B cell (primary cell): ENCODE results near the gene ATP8A1. TPM values are rescaled to one million over a fixed set of nuclear protein-coding genes. Genes with fewer than 3 reads are reported as not detected.

Source experiments
- ATAC-seq: fragments of 200-7000 bp; cut with Tn5 transposase; one replicate; pipeline ENCODE4 v1.10.0; 2021; ENCODE audit warnings: low read depth, mild to moderate bottlenecking, moderate number of reproducible peaks, moderate library complexity
- CTCF ChIA-PET: fragments of 350-600 bp; sonication (Branson Sonifier 250); formaldehyde crosslinking; loops from one replicate; lab custom pipeline; 2021; ENCODE audit warnings: antibody characterized with exemption, inconsistent platforms; lab: Charles Lee
- POLR2A ChIA-PET: fragments of 350-600 bp; sonication (Branson Sonifier 250); formaldehyde crosslinking; loops from one replicate; lab custom pipeline; 2021; ENCODE audit warnings: antibody characterized with exemption; lab: Charles Lee
- DNase-seq: peaks from one replicate; pipeline ENCODE4 v3.0.0; 2013
- H2AFZ ChIP-seq: 2 replicates; pipeline ENCODE4 v1.6.1; 2012; ENCODE audit warnings: mild to moderate bottlenecking, low read depth, low read length; ENCODE audit not compliant: insufficient read depth, poor library complexity, severe bottlenecking
- H3K27ac ChIP-seq, 2 donors: 1 replicate in 1 of 2; 2 replicates in 1 of 2; pipeline ENCODE4 v1.5.1; 2012 to 2013; ENCODE audit warnings: low read length in 2 of 2, mild to moderate bottlenecking in 2 of 2, moderate library complexity in 1 of 2
- H3K27me3 ChIP-seq, 4 experiments: fragments of 200-600 bp in 1 of 4; sonication (generic) in 1 of 4; replicated peaks in 1 of 4; 1 replicate in 2 of 4; 2 replicates in 2 of 4; pipeline versions ENCODE4 v1.6.1 to v1.7.0; 2013 to 2016; ENCODE audit warnings: low read length in 3 of 4, mild to moderate bottlenecking in 2 of 4, mixed read lengths in 1 of 4, moderate library complexity in 1 of 4; ENCODE audit not compliant: insufficient read depth in 4 of 4, control insufficient read depth in 3 of 4; ENCODE audit errors: control extremely low read depth in 1 of 4
- H3K36me3 ChIP-seq, 2 experiments: replicated peaks in 1 of 2; 1 replicate in 1 of 2; 2 replicates in 1 of 2; pipeline versions ENCODE4 v1.6.1 to v1.7.1; 2013; ENCODE audit warnings: low read length in 1 of 2; ENCODE audit not compliant: insufficient read depth in 2 of 2, control insufficient read depth in 1 of 2; ENCODE audit errors: control extremely low read depth in 1 of 2, extremely low read depth in 1 of 2
- H3K4me1 ChIP-seq, 2 donors: fragments of 200-600 bp in 1 of 2; sonication (generic) in 1 of 2; 1 replicate in 1 of 2; 2 replicates in 1 of 2; pipeline versions ENCODE4 v1.5.1 to v1.6.1; 2013 to 2017; ENCODE audit warnings: low read length in 2 of 2; ENCODE audit not compliant: control insufficient read depth in 2 of 2, insufficient read depth in 2 of 2
- H3K4me2 ChIP-seq: replicated peaks from 2 replicates; pipeline ENCODE3; 2012; ENCODE audit warnings: mild to moderate bottlenecking, low read depth, low read length; ENCODE audit not compliant: poor library complexity, severe bottlenecking
- H3K4me3 ChIP-seq, 5 experiments: fragments of 200-600 bp in 1 of 5; sonication (generic) in 1 of 5; 1 replicate in 3 of 5; 2 replicates in 2 of 5; pipeline versions ENCODE4 v1.5.1 to v1.7.0; 2011 to 2016; ENCODE audit warnings: low read length in 4 of 5, mild to moderate bottlenecking in 4 of 5, low read depth in 2 of 5, control low read depth in 1 of 5, moderate library complexity in 1 of 5; ENCODE audit not compliant: insufficient read depth in 1 of 5; ENCODE audit errors: control extremely low read depth in 1 of 5, extremely low read depth in 1 of 5
- H3K79me2 ChIP-seq: fragments of 200-600 bp; sonication (generic); one replicate; pipeline ENCODE4 v1.6.0; 2016; ENCODE audit warnings: low read length; ENCODE audit not compliant: control insufficient read depth, insufficient read depth
- H3K9ac ChIP-seq: fragments of 200-600 bp; sonication (generic); 2 replicates; pipeline ENCODE4 v1.6.1; 2017; ENCODE audit warnings: mild to moderate bottlenecking, low read length, moderate library complexity
- H3K9me3 ChIP-seq, 3 donors: one replicate each; pipeline versions ENCODE4 v1.6.1 to v1.7.1; 2013; ENCODE audit warnings: low read length in 2 of 3; ENCODE audit not compliant: control insufficient read depth in 2 of 3, insufficient read depth in 1 of 3; ENCODE audit errors: control extremely low read depth in 1 of 3
- H4K20me1 ChIP-seq: 2 replicates; pipeline ENCODE4 v1.6.0; 2012; ENCODE audit warnings: mild to moderate bottlenecking, low read length; ENCODE audit not compliant: insufficient read depth, control insufficient read depth, poor library complexity, severe bottlenecking
- H3K27ac Mint-ChIP-seq: one replicate; pipeline ENCODE4 v1.8.0; 2021; ENCODE audit warnings: mixed read lengths
- H3K27me3 Mint-ChIP-seq: one replicate; pipeline ENCODE4 v1.8.0; 2021; ENCODE audit warnings: mixed read lengths
- H3K4me1 Mint-ChIP-seq: one replicate; pipeline ENCODE4 v1.8.0; 2021; ENCODE audit warnings: mixed read lengths
- H3K4me3 Mint-ChIP-seq: one replicate; pipeline ENCODE4 v1.8.0; 2021; ENCODE audit warnings: mixed read lengths
- H3K9me3 Mint-ChIP-seq: one replicate; pipeline ENCODE4 v1.8.0; 2022; ENCODE audit warnings: mixed read lengths; ENCODE audit not compliant: insufficient read depth
- EZH2 ChIP-seq: IDR thresholded peaks from 2 replicates; pipeline ENCODE4 v1.6.1; 2012; ENCODE audit warnings: borderline replicate concordance, low read depth, mild to moderate bottlenecking, moderate library complexity, low read length; ENCODE audit not compliant: insufficient read depth, poor library complexity, severe bottlenecking
- WGBS: methylation state at CpG from one replicate; pipeline ENCODE4 v1.1.5; 2013; ENCODE audit warnings: missing lambda C conversion rate; ENCODE audit not compliant: insufficient coverage; 5-methylcytosine and 5-hydroxymethylcytosine counted together
- intact Hi-C: fragments of 100-400 bp; cut with micrococcal nuclease; formaldehyde crosslinking; loops from one replicate; pipeline ENCODE4 v1.10.0; 2022
- polyA plus RNA-seq: library from polyadenylated mRNA; depleted of rRNA; stranded (reverse); fragments of >200 nt; gene quantifications from 2 replicates; pipeline ENCODE4 v1.2.3, GENCODE V29; 2012
- total RNA-seq, 2 donors: library from RNA; stranded (reverse); fragments of 120-200 nt in 1 of 2; gene quantifications; 1 replicate in 1 of 2; 2 replicates in 1 of 2; pipeline versions ENCODE4 v1.2.3 to v1.2.4, GENCODE V29; 2013 to 2022
- TF ChIP-seq, protein P1 (sequence below): fragments of 200-600 bp; IDR thresholded peaks from one replicate; pipeline ENCODE4 v1.8.0; 2022; ENCODE audit warnings: antibody characterized with exemption, mild to moderate bottlenecking

ATP8A1 gene
- total and polyA plus RNA-seq, 2 donors (not counting 1 experiment from before 2014, with no cell fraction given) = 28.7 to 51.8 TPM

DNA sequence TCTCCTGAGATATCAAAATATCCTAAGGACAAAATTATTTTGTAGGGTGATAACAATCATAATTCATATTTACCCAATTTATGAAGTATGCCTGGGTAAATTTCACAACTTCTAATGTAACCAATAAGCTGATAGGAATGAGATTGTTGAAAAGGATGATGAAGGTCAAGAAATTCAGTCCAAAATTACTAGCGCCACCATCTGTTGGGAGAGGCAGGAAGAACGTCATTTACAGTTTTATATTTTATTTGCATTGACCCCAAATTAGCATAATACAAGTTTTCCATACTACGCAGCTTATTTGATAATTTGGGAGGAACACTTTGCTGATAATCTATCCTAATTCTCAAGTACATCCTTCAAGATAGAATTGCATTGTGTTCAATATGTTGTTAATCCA lies 78.7 kb downstream of the ATP8A1 start:
- no peaks in the 10 kb centered on the region for H4K20me1 ChIP-seq
- no peaks in the 10 kb centered on the region for H3K4me1 ChIP-seq
- H3K79me2 ChIP-seq = no peaks in the 10 kb centered on the region
- CTCF ChIA-PET = interaction anchor here (1.0 kb wide), 1 partner anchor 9 kb away, joined by 3 read pairs; no protein-coding TSS in a partner anchor
- Mint-ChIP-seq H3K27ac (no peak overlapping the region), H3K4me1 (no peaks in the 10 kb centered on the region), H3K27me3 (no peaks in the 10 kb centered on the region), H3K4me3 (no peak overlapping the region), H3K9me3 (no peaks in the 10 kb centered on the region)
- ATAC-seq = no peak
- no peak overlapping the region for H3K4me2 ChIP-seq
- no peak overlapping the region for H3K27ac ChIP-seq
- TF ChIP-seq, protein P1, sequence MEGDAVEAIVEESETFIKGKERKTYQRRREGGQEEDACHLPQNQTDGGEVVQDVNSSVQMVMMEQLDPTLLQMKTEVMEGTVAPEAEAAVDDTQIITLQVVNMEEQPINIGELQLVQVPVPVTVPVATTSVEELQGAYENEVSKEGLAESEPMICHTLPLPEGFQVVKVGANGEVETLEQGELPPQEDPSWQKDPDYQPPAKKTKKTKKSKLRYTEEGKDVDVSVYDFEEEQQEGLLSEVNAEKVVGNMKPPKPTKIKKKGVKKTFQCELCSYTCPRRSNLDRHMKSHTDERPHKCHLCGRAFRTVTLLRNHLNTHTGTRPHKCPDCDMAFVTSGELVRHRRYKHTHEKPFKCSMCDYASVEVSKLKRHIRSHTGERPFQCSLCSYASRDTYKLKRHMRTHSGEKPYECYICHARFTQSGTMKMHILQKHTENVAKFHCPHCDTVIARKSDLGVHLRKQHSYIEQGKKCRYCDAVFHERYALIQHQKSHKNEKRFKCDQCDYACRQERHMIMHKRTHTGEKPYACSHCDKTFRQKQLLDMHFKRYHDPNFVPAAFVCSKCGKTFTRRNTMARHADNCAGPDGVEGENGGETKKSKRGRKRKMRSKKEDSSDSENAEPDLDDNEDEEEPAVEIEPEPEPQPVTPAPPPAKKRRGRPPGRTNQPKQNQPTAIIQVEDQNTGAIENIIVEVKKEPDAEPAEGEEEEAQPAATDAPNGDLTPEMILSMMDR = no peak
- TF ChIP-seq EZH2 = no peak
- no peak for DNase-seq
- intact Hi-C loops = no loop called here
- no peaks in the 10 kb centered on the region for H3K9me3 ChIP-seq
- no peak overlapping the region for H2AFZ ChIP-seq
- no CpG with 5 or more reads among the region's 3 CpGs for WGBS
- H3K4me3 ChIP-seq = no peak overlapping the region
- POLR2A ChIA-PET = interaction anchor here (0.5 kb wide), 1 partner anchor 9 kb away, joined by 3 read pairs; no protein-coding TSS in a partner anchor
- H3K9ac ChIP-seq = no peak overlapping the region
- no peaks in the 10 kb centered on the region for H3K27me3 ChIP-seq
- H3K36me3 ChIP-seq = peaks cover 3 to 25% of the 10 kb centered on the region in 2 experiments

DNA sequence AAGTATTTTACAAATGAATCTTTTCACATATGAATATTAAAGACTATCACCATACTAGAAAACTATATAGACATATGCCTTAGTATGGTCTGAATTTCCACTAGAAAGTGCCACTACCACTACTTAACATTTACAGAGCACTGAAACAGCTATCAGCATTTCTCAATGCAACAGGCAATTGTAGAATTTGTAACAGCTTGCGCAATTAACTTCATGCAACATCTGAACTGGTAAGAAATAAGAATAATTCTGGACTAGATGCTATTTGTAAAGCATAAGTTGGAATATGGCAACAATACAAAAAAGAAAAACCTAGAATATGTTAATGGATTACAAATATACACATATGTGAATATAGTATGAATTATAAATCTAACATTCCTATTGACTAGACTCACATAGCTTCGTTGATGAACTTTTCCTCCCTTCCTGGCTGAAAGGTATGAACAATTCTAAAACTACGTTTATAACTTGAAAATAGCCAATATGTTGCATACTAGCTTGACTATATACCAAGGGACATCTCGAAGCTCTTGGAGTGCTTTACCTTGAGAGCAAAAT lies 82.0 kb downstream of the ATP8A1 start:
- Histone ChIP-seq H2AFZ (no peak overlapping the region), H3K9me3 (no peaks in the 10 kb centered on the region), H3K9ac (no peak overlapping the region), H3K79me2 (no peaks in the 10 kb centered on the region), H3K4me1 (no peaks in the 10 kb centered on the region), H3K4me3 (no peak overlapping the region), H3K4me2 (no peak overlapping the region), H3K27ac (no peak overlapping the region), H3K36me3 (peaks cover 6 to 17% of the 10 kb centered on the region in 2 experiments), H4K20me1 (no peaks in the 10 kb centered on the region), H3K27me3 (no peaks in the 10 kb centered on the region)
- no peaks in the 10 kb centered on the region for H3K27me3 Mint-ChIP-seq
- CTCF ChIA-PET = interaction anchor here (1.2 to 1.4 kb wide), 3 partner anchors 193 to 295 kb away, joined by 3 to 5 read pairs (median 4); no protein-coding TSS in a partner anchor
- no CpG with 5 or more reads among the region's 4 CpGs for WGBS
- H3K4me3 Mint-ChIP-seq = no peak overlapping the region
- no peak for TF ChIP-seq EZH2
- TF ChIP-seq, protein P1 = no peak
- H3K27ac Mint-ChIP-seq = no peak overlapping the region
- no peaks in the 10 kb centered on the region for H3K9me3 Mint-ChIP-seq
- POLR2A ChIA-PET = no interaction called here
- intact Hi-C loops = no loop called here
- DNase-seq = no peak
- ATAC-seq = no peak
- H3K4me1 Mint-ChIP-seq = no peaks in the 10 kb centered on the region
